Measurements from ENCODE around the gene ATP5F1C.

DNA sequence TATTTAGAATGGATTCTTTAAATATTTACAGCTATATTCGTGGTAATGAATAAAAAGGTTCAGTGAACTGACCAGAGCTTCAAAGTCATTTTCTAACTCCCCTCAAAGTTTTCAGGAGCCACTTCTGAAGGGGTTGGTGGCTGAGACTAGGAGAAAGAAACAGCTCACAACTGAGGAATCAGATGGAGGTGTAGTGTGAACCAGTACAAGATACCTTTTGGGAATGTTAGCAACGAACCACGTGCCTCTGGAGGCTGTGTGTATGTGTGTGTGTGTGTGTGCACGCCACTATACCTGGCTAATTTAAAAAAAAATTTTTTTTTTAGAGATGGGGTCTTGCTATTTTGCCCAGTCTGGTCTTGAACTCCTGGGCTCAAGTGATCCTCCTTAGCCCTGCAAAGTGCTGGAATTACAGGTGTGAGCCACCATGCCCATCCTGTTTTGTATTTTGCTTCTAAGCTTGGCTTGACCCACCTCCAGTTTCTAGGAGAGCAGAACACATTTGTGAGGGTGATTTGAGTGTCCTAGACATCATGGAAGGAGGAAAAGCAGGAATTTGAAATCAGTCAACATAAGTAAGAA lies 20.8 kb downstream of the ATP5F1C start:
- TF ChIP-seq, protein P1, sequence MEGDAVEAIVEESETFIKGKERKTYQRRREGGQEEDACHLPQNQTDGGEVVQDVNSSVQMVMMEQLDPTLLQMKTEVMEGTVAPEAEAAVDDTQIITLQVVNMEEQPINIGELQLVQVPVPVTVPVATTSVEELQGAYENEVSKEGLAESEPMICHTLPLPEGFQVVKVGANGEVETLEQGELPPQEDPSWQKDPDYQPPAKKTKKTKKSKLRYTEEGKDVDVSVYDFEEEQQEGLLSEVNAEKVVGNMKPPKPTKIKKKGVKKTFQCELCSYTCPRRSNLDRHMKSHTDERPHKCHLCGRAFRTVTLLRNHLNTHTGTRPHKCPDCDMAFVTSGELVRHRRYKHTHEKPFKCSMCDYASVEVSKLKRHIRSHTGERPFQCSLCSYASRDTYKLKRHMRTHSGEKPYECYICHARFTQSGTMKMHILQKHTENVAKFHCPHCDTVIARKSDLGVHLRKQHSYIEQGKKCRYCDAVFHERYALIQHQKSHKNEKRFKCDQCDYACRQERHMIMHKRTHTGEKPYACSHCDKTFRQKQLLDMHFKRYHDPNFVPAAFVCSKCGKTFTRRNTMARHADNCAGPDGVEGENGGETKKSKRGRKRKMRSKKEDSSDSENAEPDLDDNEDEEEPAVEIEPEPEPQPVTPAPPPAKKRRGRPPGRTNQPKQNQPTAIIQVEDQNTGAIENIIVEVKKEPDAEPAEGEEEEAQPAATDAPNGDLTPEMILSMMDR (IDR thresholded peaks at IDR 0.05), result no peak
- no peak for TF ChIP-seq EZH2 (IDR thresholded peaks at IDR 0.05; ENCODE audit: borderline replicate concordance, insufficient read depth, low read depth, low read length, poor library complexity, severe bottlenecking)
